Upper lobe of left lung (tissue), 6 donors: ENCODE measurements around the gene MIA2. TPM values are rescaled to one million over a fixed set of nuclear protein-coding genes. Genes with fewer than 3 reads are reported as not detected.

ENCODE experiments used
- ATAC-seq, 2 donors: fragments of 200-7000 bp; cut with Tn5 transposase; one replicate each; pipeline ENCODE4 v1.9.1; 2022; ENCODE audit warnings: mild to moderate bottlenecking in 2 of 2, moderate library complexity in 2 of 2; ENCODE audit not compliant: low FRiP score in 2 of 2
- DNase-seq, 2 donors: peaks; one replicate each; pipeline ENCODE4 v3.0.0-alpha.2; 2019 to 2020
- H3K27ac ChIP-seq, 4 donors: fragments of 200-600 bp; sonication (generic); one replicate each; pipeline ENCODE4 v1.5.1; 2016 to 2019
- H3K27me3 ChIP-seq, 4 donors: fragments of 200-600 bp; sonication (generic); one replicate each; pipeline ENCODE4 v1.5.1; 2017 to 2019
- H3K36me3 ChIP-seq, 4 donors: fragments of 200-600 bp; sonication (generic); one replicate each; pipeline ENCODE4 v1.5.1; 2016 to 2019
- H3K4me1 ChIP-seq, 4 donors: fragments of 200-600 bp; sonication (generic); one replicate each; pipeline ENCODE4 v1.5.1; 2018 to 2019
- H3K4me3 ChIP-seq, 4 donors: fragments of 200-600 bp; sonication (generic); one replicate each; pipeline ENCODE4 v1.5.1; 2017 to 2019; ENCODE audit warnings: mild to moderate bottlenecking in 2 of 4, moderate library complexity in 1 of 4
- H3K9me3 ChIP-seq, 4 donors: fragments of 200-600 bp; sonication (generic); one replicate each; pipeline ENCODE4 v1.5.1; 2018 to 2019
- CTCF ChIP-seq, 6 experiments: fragments of 450-650 bp in 4 of 6; fragments of 200-600 bp in 2 of 6; sonication (generic) in 2 of 6; IDR thresholded peaks; one replicate each; pipeline ENCODE4 v1.5.1; 2016 to 2019; ENCODE audit warnings: antibody characterized with exemption in 6 of 6
- EP300 ChIP-seq, 4 donors: sonication (generic); formaldehyde crosslinking; IDR thresholded peaks; one replicate each; pipeline ENCODE4 v1.5.1; 2017; ENCODE audit warnings: antibody characterized with exemption in 4 of 4, control low read depth in 2 of 4
- POLR2A ChIP-seq, 4 donors: fragments of 450-650 bp; IDR thresholded peaks; one replicate each; pipeline ENCODE4 v1.5.1; 2016 to 2017; ENCODE audit warnings: antibody characterized with exemption in 4 of 4, mild to moderate bottlenecking in 2 of 4
- POLR2AphosphoS5 ChIP-seq, 2 donors: sonication (generic); formaldehyde crosslinking; IDR thresholded peaks; one replicate each; pipeline ENCODE4 v1.5.1; 2017; ENCODE audit warnings: antibody characterized with exemption in 2 of 2
- WGBS, 2 donors: methylation state at CpG; one replicate each; pipeline ENCODE4 v1.1.5; 2017 to 2018; 5-methylcytosine and 5-hydroxymethylcytosine counted together
- total RNA-seq, 6 donors: library from RNA; depleted of rRNA in 4 of 6; stranded (reverse); fragments of >200 nt in 4 of 6; gene quantifications; one replicate each; pipeline versions ENCODE4 v1.1.0 to v1.2.1, GENCODE V29; 2016 to 2021
- donor health status: DM: no; HTN: no; CAD: no; lungs with moderate emphysema.
- donor health status: DM: no; HTN: yes; CAD: no; lungs with severe emphysema.

MIA2 gene
- total RNA-seq, 6 donors from 2014 or later = 13.0 to 56.8 (median 25.4) TPM

- H3K36me3 ChIP-seq = peaks cover 0 to 38% (median 4%) of the 10 kb centered on the region in 4 donors
- no peak overlapping the region for H3K27ac ChIP-seq
- H3K9me3 ChIP-seq = no peaks in the 10 kb centered on the region
- no peak overlapping the region for H3K4me3 ChIP-seq
- no peaks in the 10 kb centered on the region for H3K27me3 ChIP-seq
- H3K4me1 ChIP-seq = no peaks in the 10 kb centered on the region
- ATAC-seq (no peak), DNase-seq (no peak)
- TF ChIP-seq EP300 (IDR thresholded peaks at IDR 0.05) (no peak), CTCF (IDR thresholded peaks at IDR 0.05) (no peak), POLR2A (IDR thresholded peaks at IDR 0.05) (no peak), POLR2AphosphoS5 (IDR thresholded peaks at IDR 0.05) (no peak)
- 93% methylated on average over 8 of the region's 8 CpGs for WGBS, 2 donors
These were observed 83.3 kb downstream of the MIA2 start for GRCh38 chr14:39316830-39317553.

GRCh38 chr14:39318574-39318973 is 84.9 kb downstream of the MIA2 start:
- Histone ChIP-seq H3K4me3 (no peak overlapping the region), H3K36me3 (peaks cover 0 to 54% (median 4%) of the 10 kb centered on the region in 4 donors), H3K27ac (no peak overlapping the region), H3K27me3 (no peaks in the 10 kb centered on the region), H3K9me3 (no peaks in the 10 kb centered on the region), H3K4me1 (no peaks in the 10 kb centered on the region)
- 90 to 97% methylated on average over 2 of the region's 2 CpGs for WGBS, 2 donors
- TF ChIP-seq CTCF (IDR thresholded peaks at IDR 0.05) = no peak
- no peak for TF ChIP-seq POLR2A (IDR thresholded peaks at IDR 0.05)
- no peak for TF ChIP-seq POLR2AphosphoS5 (IDR thresholded peaks at IDR 0.05)
- TF ChIP-seq EP300 (IDR thresholded peaks at IDR 0.05) = no peak
- ATAC-seq (no peak), DNase-seq (no peak)

GRCh38 chr14:39319381-39319780 is 85.7 kb downstream of the MIA2 start:
- H3K27ac ChIP-seq = no peak overlapping the region
- H3K36me3 ChIP-seq = peaks cover 0 to 62% (median 4%) of the 10 kb centered on the region in 4 donors
- H3K4me3 ChIP-seq = no peak overlapping the region
- ATAC-seq = no peak
- H3K4me1 ChIP-seq = no peaks in the 10 kb centered on the region
- no peak for DNase-seq
- TF ChIP-seq POLR2A (IDR thresholded peaks at IDR 0.05) (no peak), EP300 (IDR thresholded peaks at IDR 0.05) (no peak), POLR2AphosphoS5 (IDR thresholded peaks at IDR 0.05) (no peak), CTCF (IDR thresholded peaks at IDR 0.05) (no peak)
- H3K27me3 ChIP-seq = no peaks in the 10 kb centered on the region
- no peaks in the 10 kb centered on the region for H3K9me3 ChIP-seq

GRCh38 chr14:39320318-39320717 is 86.6 kb downstream of the MIA2 start:
- no peak for DNase-seq
- no peak for TF ChIP-seq CTCF (IDR thresholded peaks at IDR 0.05)
- no peak for TF ChIP-seq EP300 (IDR thresholded peaks at IDR 0.05)
- no peak for TF ChIP-seq POLR2A (IDR thresholded peaks at IDR 0.05)
- TF ChIP-seq POLR2AphosphoS5 (IDR thresholded peaks at IDR 0.05) = no peak
- Histone ChIP-seq H3K27ac (no peak overlapping the region), H3K36me3 (peaks cover 0 to 64% (median 4%) of the 10 kb centered on the region in 4 donors), H3K27me3 (no peaks in the 10 kb centered on the region), H3K4me3 (no peak overlapping the region), H3K4me1 (no peaks in the 10 kb centered on the region), H3K9me3 (no peaks in the 10 kb centered on the region)
- no peak for ATAC-seq
- WGBS, 2 donors = 93 to 100% methylated on average over 1 of the region's 1 CpG

GRCh38 chr14:39322807-39323206 is 89.1 kb downstream of the MIA2 start:
- Histone ChIP-seq H3K4me1 (no peaks in the 10 kb centered on the region), H3K36me3 (peaks cover 0 to 72% (median 6%) of the 10 kb centered on the region in 4 donors), H3K27ac (no peak overlapping the region), H3K27me3 (no peaks in the 10 kb centered on the region), H3K9me3 (no peaks in the 10 kb centered on the region), H3K4me3 (no peak overlapping the region)
- ATAC-seq = no peak
- TF ChIP-seq CTCF (IDR thresholded peaks at IDR 0.05) (no peak), POLR2AphosphoS5 (IDR thresholded peaks at IDR 0.05) (no peak), EP300 (IDR thresholded peaks at IDR 0.05) (no peak), POLR2A (IDR thresholded peaks at IDR 0.05) (no peak)
- DNase-seq = no peak
